HCT116 (cell line): Measurements from ENCODE around the gene CERS4. TPM values are rescaled to one million over a fixed set of nuclear protein-coding genes. Genes with fewer than 3 reads are reported as not detected.

Experiments
- ATAC-seq: fragments of 200-7000 bp; cut with Tn5 transposase; 2 replicates; pipeline ENCODE4 v1.9.1; 2020; ENCODE audit warnings: mild to moderate bottlenecking, moderate library complexity
- BruUV-seq: library from RNA; stranded (reverse); fragments of 400-500 nt; replicated peaks from 2 replicates; lab custom pipeline; 2021; lab: Mats Ljungman, UMichigan
- CTCF ChIA-PET: fragments of 300-600 bp; sonication (Branson Sonifier 250); formaldehyde crosslinking; loops from one replicate; lab custom pipeline; 2021; ENCODE audit warnings: antibody characterized with exemption; lab: Charles Lee
- POLR2A ChIA-PET: fragments of 300-600, 350-600 bp; sonication (Branson Sonifier 250); formaldehyde crosslinking; loops from one replicate; lab custom pipeline; 2021; ENCODE audit warnings: antibody characterized with exemption; lab: Charles Lee
- RAD21 ChIA-PET, 2 experiments: fragments of 300-600 bp; sonication (Branson Sonifier 250); formaldehyde crosslinking; loops; one replicate each; lab custom pipeline; 2023; ENCODE audit warnings: low total read pairs in 2 of 2; ENCODE audit not compliant: uncharacterized antibody in 2 of 2, unreplicated experiment in 2 of 2, low non-redundant PET in 1 of 2; lab: Charles Lee
- DNase-seq: peaks from one replicate; pipeline ENCODE4 v3.0.0-alpha.2; 2010; ENCODE audit warnings: low read depth, low spot score
- H2AFZ ChIP-seq: fragments of 200-600 bp; shearing (Covaris generic), sonication (generic); 2 replicates; pipeline ENCODE4 v1.6.1; 2017; ENCODE audit warnings: low read depth, mixed run types, mixed read lengths, antibody characterized with exemption, low read length; ENCODE audit not compliant: poor library complexity, severe bottlenecking
- H3K27ac ChIP-seq: 2 replicates; pipeline ENCODE4 v1.5.1; 2012; ENCODE audit warnings: low read depth, low read length
- H3K27me3 ChIP-seq: fragments of 200-600 bp; sonication (generic); 2 replicates; pipeline ENCODE4 v1.6.1; 2016; ENCODE audit warnings: mixed run types, low read length, mixed read lengths; ENCODE audit not compliant: insufficient read depth
- H3K36me3 ChIP-seq, 2 experiments: fragments of 200-500 bp in 1 of 2; fragments of 200-600 bp in 1 of 2; sonication (Bioruptor generic) in 1 of 2; sonication (generic) in 1 of 2; 2 replicates each; pipeline versions ENCODE4 v1.5.1 to v1.6.1; 2014 to 2016; ENCODE audit warnings: low read length in 2 of 2, inconsistent platforms in 1 of 2, mixed read lengths in 1 of 2, mixed run types in 1 of 2; ENCODE audit not compliant: insufficient read depth in 2 of 2, control insufficient read depth in 1 of 2
- H3K4me1 ChIP-seq, 2 experiments: fragments of 200-600 bp in 1 of 2; sonication (generic) in 1 of 2; 2 replicates each; pipeline versions ENCODE4 v1.5.1 to v1.6.1; 2012 to 2017; ENCODE audit warnings: low read length in 2 of 2, inconsistent platforms in 1 of 2, mild to moderate bottlenecking in 1 of 2, mixed read lengths in 1 of 2, mixed run types in 1 of 2, moderate library complexity in 1 of 2; ENCODE audit not compliant: insufficient read depth in 2 of 2, control insufficient read depth in 1 of 2
- H3K4me2 ChIP-seq: fragments of 200-600 bp; sonication (generic); 2 replicates; pipeline ENCODE4 v1.6.1; 2017; ENCODE audit warnings: mixed run types, low read length, mixed read lengths
- H3K4me3 ChIP-seq, 2 experiments: fragments of 200-600 bp in 1 of 2; sonication (generic) in 1 of 2; replicated peaks in 1 of 2; 2 replicates each; pipeline ENCODE4 v1.5.1; 2011 to 2016; ENCODE audit warnings: low read length in 2 of 2, control low read depth in 1 of 2, low read depth in 1 of 2, mild to moderate bottlenecking in 1 of 2, mixed read lengths in 1 of 2, mixed run types in 1 of 2
- H3K79me2 ChIP-seq: fragments of 200-600 bp; sonication (generic); 2 replicates; pipeline ENCODE4 v1.6.1; 2017; ENCODE audit warnings: mild to moderate bottlenecking, mixed run types, low read length, moderate library complexity, mixed read lengths; ENCODE audit not compliant: insufficient read depth
- H3K9ac ChIP-seq: fragments of 200-600 bp; sonication (generic); 2 replicates; pipeline ENCODE4 v1.6.1; 2016; ENCODE audit warnings: low read length, mixed read lengths
- H3K9me2 ChIP-seq: fragments of 200-600 bp; sonication (generic), shearing (Covaris generic); 2 replicates; pipeline ENCODE4 v1.6.1; 2017; ENCODE audit warnings: mixed run types, mild to moderate bottlenecking, moderate library complexity; ENCODE audit not compliant: insufficient read depth
- H3K9me3 ChIP-seq, 2 experiments: fragments of 200-500 bp in 1 of 2; fragments of 200-600 bp in 1 of 2; sonication (Bioruptor generic) in 1 of 2; sonication (generic) in 1 of 2; 2 replicates each; pipeline ENCODE4 v1.6.1; 2014 to 2017; ENCODE audit warnings: low read length in 2 of 2, mixed read lengths in 2 of 2, inconsistent platforms in 1 of 2, low read depth in 1 of 2, mild to moderate bottlenecking in 1 of 2, mixed run types in 1 of 2, moderate library complexity in 1 of 2; ENCODE audit not compliant: control insufficient read depth in 1 of 2, insufficient read depth in 1 of 2
- H4K20me1 ChIP-seq: fragments of 200-600 bp; sonication (generic), shearing (Covaris generic); 2 replicates; pipeline ENCODE4 v1.6.1; 2017; ENCODE audit warnings: mixed run types, mild to moderate bottlenecking, moderate library complexity; ENCODE audit not compliant: insufficient read depth
- FOSL1 ChIP-seq: IDR thresholded peaks from 2 replicates; pipeline ENCODE4 v1.6.1; 2012; ENCODE audit warnings: low read depth
- JUND ChIP-seq: IDR thresholded peaks from 2 replicates; pipeline ENCODE4 v1.6.1; 2012
- POLR2A ChIP-seq: IDR thresholded peaks from 2 replicates; pipeline ENCODE4 v1.7.0; 2011; ENCODE audit warnings: borderline replicate concordance; ENCODE audit not compliant: insufficient read depth, insufficient read length; ENCODE audit errors: extremely low read depth
- RAD21 ChIP-seq: IDR thresholded peaks from 2 replicates; pipeline ENCODE4 v1.6.1; 2012; ENCODE audit warnings: low read depth, mild to moderate bottlenecking
- REST ChIP-seq: IDR thresholded peaks from 2 replicates; pipeline ENCODE4 v1.6.1; 2012; ENCODE audit warnings: low read depth
- SRF ChIP-seq: IDR thresholded peaks from 2 replicates; pipeline ENCODE4 v1.6.1; 2012; ENCODE audit warnings: low read depth
- ZNF274 ChIP-seq: fragments of 200-500 bp; sonication (Bioruptor generic); IDR thresholded peaks from 2 replicates; pipeline ENCODE4 v1.6.1; 2014; ENCODE audit warnings: mild to moderate bottlenecking, low read depth, low read length, inconsistent platforms
- intact Hi-C: fragments of 100-400 bp; cut with micrococcal nuclease; formaldehyde crosslinking; loops from 2 replicates; pipeline ENCODE4 v1.10.0; 2022
- total RNA-seq: library from RNA; stranded (reverse); gene quantifications from one replicate; pipeline ENCODE4 v1.2.1, GENCODE V29; 2021; ENCODE audit not compliant: unreplicated experiment
- TF ChIP-seq, protein P1 (sequence below), 3 experiments: fragments of 200-600 bp in 1 of 3; sonication (generic) in 1 of 3; IDR thresholded peaks in 2 of 3; conservative IDR thresholded peaks in 1 of 3; 2 replicates each; pipeline ENCODE4 v1.5.1; 2012 to 2017; ENCODE audit warnings: low read depth in 2 of 3, low read length in 2 of 3, antibody characterized with exemption in 1 of 3, borderline replicate concordance in 1 of 3, control low read depth in 1 of 3, mild to moderate bottlenecking in 1 of 3, mixed read lengths in 1 of 3, mixed run types in 1 of 3, moderate library complexity in 1 of 3; ENCODE audit not compliant: insufficient read depth in 1 of 3

Gene CERS4
- total RNA-seq, 1 experiment from 2014 or later: 26.0 TPM

GRCh38 chr19:8233370-8233769, 24.2 kb downstream of the CERS4 start (continued):
- no peak for TF ChIP-seq REST

DNA sequence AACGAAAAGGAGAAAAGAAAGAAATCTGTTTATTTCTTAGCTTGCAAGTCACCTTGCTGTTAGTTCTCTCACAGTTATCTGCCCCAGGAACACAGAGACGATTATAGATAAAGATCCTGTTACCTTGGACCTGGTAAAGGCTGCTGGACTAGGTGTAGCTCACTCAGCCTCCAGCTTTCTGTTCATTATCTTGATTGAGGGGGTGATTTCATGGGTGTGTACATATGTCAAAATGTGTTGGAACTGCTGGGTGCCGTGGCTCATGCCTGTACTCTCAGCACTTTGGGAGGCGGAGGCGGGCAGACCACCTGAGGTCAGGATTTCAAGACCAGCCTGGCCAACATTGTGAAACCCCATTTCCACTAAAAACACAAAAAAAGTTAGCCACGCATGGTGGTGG, 27.9 kb downstream of the CERS4 start:
- no peak for ATAC-seq

More for the DNA sequence above, 27.9 kb downstream of the CERS4 start:
- Histone ChIP-seq H3K4me3 (no peak overlapping the region), H3K9me2 (no peaks in the 10 kb centered on the region), H3K79me2 (no peaks in the 10 kb centered on the region), H2AFZ (no peak overlapping the region), H3K9ac (no peak overlapping the region), H3K4me2 (no peak overlapping the region), H3K27ac (no peak overlapping the region), H3K27me3 (no peaks in the 10 kb centered on the region), H3K36me3 (no peaks in the 10 kb centered on the region), H3K4me1 (peaks cover 16% of the 10 kb centered on the region in 2 experiments), H3K9me3 (peaks cover 3 to 4% of the 10 kb centered on the region in 2 experiments; a peak in 2 of 4 replicates), H4K20me1 (no peaks in the 10 kb centered on the region)
- intact Hi-C loops: no loop called here
- RAD21 ChIA-PET: no interaction called here
- CTCF ChIA-PET: no interaction called here
- no peak for DNase-seq
- TF ChIP-seq SRF (no peak), REST (no peak), ZNF274 (no peak), POLR2A (no peak), RAD21 (no peak), JUND (no peak), FOSL1 (no peak)
- TF ChIP-seq, protein P1, sequence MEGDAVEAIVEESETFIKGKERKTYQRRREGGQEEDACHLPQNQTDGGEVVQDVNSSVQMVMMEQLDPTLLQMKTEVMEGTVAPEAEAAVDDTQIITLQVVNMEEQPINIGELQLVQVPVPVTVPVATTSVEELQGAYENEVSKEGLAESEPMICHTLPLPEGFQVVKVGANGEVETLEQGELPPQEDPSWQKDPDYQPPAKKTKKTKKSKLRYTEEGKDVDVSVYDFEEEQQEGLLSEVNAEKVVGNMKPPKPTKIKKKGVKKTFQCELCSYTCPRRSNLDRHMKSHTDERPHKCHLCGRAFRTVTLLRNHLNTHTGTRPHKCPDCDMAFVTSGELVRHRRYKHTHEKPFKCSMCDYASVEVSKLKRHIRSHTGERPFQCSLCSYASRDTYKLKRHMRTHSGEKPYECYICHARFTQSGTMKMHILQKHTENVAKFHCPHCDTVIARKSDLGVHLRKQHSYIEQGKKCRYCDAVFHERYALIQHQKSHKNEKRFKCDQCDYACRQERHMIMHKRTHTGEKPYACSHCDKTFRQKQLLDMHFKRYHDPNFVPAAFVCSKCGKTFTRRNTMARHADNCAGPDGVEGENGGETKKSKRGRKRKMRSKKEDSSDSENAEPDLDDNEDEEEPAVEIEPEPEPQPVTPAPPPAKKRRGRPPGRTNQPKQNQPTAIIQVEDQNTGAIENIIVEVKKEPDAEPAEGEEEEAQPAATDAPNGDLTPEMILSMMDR (IDR thresholded peaks at IDR 0.05 in 2 of 3, conservative IDR thresholded peaks at IDR 0.05 in 1 of 3; ENCODE audit: borderline replicate concordance in 1 of 3, insufficient read depth in 1 of 3, low read depth in 2 of 3, low read length in 2 of 3): no peak
- POLR2A ChIA-PET: no interaction called here
- no TSS peak for BruUV-seq
